GM13976 (cell line): ENCODE data around the gene NCOA7.

Source experiments
- DNase-seq: peaks from one replicate; pipeline ENCODE4 v3.0.0; 2012; ENCODE audit warnings: low spot score
- CTCF ChIP-seq: IDR thresholded peaks from 2 replicates; pipeline ENCODE4 v1.5.1; 2012; ENCODE audit warnings: borderline replicate concordance, mild to moderate bottlenecking; ENCODE audit not compliant: insufficient read depth; ENCODE audit errors: extremely low read depth, missing control alignments, control extremely low read depth
- in situ Hi-C: fragments of 300-500 bp; cut with MboI; formaldehyde crosslinking; loops from one replicate; pipeline ENCODE4 v1.12.0; 2022; ENCODE audit warnings: low sequenced_read_pairs, mixed read lengths, inconsistent platforms; ENCODE audit not compliant: unreplicated experiment

The NCOA7 gene

DNA sequence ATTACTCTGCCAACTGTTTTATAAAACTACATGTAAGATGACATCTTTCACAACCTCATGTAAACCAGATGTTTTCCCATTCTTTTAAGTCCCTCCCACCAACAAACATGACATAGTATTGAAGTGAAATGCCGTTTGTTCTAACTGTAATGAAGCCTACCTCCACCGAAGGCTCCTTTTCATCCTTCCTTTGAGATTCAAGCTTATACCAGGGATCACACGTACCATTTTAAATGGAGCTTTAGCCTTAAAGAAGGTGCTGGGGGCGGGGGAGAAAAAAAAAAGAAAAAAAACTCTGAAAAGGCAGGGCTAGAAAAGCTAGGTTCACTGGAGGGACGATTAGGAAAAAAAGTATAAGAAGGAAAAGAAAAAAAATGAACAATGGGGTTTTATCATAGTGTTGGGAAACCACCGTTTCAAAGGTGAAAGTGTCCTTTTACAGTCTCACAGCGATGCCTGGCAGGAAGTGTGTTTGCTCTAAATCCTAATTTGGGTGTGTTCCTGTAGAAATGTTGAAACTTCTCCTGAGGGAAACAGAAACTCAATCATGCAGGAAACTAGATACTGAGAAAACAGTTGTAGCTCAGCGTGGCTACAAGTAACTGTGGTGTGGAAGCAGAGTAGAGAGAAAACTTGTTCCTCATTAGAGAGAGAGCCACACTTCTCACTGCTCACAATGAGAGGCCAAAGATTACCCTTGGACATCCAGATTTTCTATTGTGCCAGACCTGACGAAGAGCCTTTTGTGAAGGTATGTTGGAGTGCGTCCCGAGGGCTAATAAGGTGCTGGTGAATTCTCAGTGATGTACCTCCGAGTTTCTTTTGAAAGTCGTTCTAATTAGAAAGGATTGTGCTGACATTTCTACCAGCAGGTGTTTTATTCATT is 128.2 kb downstream of the NCOA7 start:
- in situ Hi-C loops: no loop called here
- no peak for TF ChIP-seq CTCF
- peak; percentile 65 for DNase-seq

GRCh38 chr6:125919618-125920017 is 128.9 kb downstream of the NCOA7 start:
- in situ Hi-C loops: no loop called here
- TF ChIP-seq CTCF: no peak

GRCh38 chr6:125922322-125922860 is 131.6 kb downstream of the NCOA7 start:
- DNase-seq: no peak
- in situ Hi-C loops: no loop called here
- no peak for TF ChIP-seq CTCF

More at GRCh38 chr6:125919618-125920017, 128.9 kb downstream of the NCOA7 start:
- no peak for DNase-seq

DNA sequence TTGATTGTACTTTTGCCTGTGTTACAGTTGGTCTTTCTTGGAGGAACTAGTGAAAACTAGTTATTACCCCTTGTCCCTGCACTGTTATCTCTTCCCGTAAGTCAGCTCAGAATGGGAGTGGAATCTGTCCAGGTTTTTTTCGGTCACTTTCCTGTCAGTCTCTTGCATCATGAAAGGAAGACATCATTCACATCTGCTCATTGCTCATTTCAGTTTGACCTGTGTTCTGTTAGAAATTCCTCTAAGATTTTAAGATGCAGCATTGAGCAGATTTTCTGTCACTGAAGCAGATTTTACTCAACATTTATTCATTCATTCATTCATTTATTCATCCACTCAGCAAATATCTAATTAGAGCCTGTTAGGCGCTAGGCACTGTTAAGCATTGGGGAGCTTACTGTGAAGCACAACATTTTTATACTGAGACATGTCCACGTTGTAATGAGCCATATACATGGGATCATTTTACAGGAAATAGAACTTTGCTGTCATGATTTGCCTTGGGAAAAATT is 132.7 kb downstream of the NCOA7 start:
- DNase-seq: no peak
- TF ChIP-seq CTCF: no peak
- in situ Hi-C loops: no loop called here

- in situ Hi-C loops: no loop called here
- TF ChIP-seq CTCF: no peak
- DNase-seq: no peak
Observed at GRCh38 chr6:125924169-125924568, 133.4 kb downstream of the NCOA7 start.

DNA sequence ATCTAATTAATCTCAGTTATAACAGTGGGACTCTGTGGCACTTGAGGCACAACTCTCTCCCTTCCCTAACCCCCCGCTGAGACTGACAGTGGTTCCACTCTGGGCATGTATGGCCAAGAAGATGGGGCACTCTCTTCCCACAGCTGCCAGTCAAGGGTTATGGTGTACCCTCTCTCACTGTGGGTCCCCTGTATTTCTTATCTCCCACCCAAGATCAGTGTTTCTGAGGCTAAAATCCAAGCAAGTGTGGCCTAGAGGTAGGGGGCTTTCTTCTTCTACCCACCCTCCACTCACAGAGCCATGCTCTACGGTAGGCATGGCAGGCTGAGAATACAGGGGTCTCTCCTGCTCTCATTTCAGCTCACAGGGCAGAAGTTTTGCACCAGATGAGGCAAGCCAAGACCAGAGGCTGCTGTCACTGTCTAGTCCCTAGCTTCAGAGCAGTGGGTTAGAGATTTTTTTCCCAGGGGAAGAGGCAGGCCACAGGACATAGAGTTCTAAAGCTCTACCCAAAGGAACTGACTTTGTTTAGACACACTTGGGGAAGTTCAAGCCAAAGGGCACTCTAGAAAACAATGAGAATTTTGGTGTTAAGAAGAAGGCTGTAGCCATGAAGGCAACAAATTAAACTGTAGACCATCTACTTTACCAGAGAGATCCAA is 134.1 kb downstream of the NCOA7 start:
- no peak for DNase-seq
- in situ Hi-C loops: no loop called here
- no peak for TF ChIP-seq CTCF
